Subcutaneous adipose tissue (tissue), 4 donors: Measurements from ENCODE around the gene LY6G5B. TPM values are rescaled to one million over a fixed set of nuclear protein-coding genes. Genes with fewer than 3 reads are reported as not detected.

Experiments used
- total RNA-seq, 4 donors: library from RNA; depleted of rRNA; stranded (reverse); fragments of >200 nt; gene quantifications; one replicate each; pipeline ENCODE4 v1.1.0, GENCODE V29; 2016
- TF ChIP-seq, protein P1 (sequence below): fragments of 450-650 bp; IDR thresholded peaks from one replicate; pipeline ENCODE4 v1.5.1; 2016; ENCODE audit warnings: low read depth, mild to moderate bottlenecking, control low read depth, antibody characterized with exemption, moderate library complexity

Gene LY6G5B
- total RNA-seq, 4 donors from 2014 or later, result 4.4 to 19.2 (median 6.5) TPM

DNA sequence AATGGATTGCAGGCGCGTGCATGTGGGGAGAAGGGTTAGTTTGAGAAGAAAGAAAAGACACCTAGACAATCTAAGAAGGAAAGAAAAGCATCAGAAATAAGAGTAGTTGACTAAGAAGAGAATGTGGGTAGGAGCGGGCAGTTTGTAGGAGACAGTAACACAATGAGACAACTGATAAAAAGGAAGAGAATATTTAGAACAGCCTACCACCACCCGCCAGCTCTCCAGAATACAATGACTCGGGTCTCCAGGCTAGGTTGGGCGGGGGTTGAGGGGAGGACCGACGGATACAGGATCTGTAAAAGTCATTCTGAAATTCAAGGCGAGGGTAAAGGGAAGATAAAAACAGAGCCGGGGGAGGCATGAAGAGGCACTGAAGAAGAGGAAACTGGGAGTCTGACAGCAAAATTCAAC, 32.6 kb downstream of the LY6G5B start:
- TF ChIP-seq, protein P1, sequence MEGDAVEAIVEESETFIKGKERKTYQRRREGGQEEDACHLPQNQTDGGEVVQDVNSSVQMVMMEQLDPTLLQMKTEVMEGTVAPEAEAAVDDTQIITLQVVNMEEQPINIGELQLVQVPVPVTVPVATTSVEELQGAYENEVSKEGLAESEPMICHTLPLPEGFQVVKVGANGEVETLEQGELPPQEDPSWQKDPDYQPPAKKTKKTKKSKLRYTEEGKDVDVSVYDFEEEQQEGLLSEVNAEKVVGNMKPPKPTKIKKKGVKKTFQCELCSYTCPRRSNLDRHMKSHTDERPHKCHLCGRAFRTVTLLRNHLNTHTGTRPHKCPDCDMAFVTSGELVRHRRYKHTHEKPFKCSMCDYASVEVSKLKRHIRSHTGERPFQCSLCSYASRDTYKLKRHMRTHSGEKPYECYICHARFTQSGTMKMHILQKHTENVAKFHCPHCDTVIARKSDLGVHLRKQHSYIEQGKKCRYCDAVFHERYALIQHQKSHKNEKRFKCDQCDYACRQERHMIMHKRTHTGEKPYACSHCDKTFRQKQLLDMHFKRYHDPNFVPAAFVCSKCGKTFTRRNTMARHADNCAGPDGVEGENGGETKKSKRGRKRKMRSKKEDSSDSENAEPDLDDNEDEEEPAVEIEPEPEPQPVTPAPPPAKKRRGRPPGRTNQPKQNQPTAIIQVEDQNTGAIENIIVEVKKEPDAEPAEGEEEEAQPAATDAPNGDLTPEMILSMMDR, result no peak

DNA sequence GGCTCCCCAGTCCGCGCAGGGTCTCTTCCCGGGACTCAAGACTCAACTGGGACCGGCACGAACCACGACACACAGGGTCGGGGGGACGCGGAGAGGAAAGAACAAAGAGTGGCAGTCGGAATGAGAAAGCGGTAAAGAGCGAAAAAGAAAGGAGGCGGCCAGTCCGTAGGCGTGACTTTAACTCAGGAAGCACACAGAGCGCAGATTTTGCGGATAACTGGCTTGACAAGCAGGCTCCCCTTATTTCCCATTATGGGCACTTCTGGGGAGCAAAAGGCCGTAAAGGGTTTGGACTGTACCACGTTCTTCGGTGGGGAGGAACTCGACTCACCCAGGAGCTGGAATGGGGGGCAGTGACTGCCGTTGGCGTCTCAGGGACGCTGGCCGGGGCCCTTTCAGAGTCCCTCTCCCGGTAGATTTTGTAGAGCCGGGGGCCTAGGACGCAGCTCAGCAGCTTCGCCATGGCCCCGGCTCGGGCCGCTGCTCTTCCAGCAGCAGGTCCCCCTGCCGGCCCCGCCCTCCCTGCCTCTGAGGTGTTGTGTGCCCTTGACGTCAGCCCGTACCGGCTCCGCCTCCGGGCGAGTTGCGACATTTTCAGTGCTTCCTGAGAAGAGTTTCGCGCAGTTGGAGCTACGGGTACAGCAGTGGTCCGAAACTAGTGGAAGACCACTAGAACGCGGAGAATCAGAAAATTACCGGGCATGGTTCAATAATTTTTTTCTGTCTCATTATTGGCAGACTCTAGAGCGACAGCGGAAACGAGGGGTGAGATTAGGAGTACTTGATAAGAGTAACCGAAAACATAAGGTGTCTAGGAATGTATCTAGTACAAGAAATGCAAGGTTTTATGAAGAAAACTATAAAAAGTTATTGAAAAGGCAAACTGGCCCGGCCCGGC, 33.3 kb downstream of the LY6G5B start, which contains the start of gene ABHD16A:
TSS of gene ABHD16A (minus strand) at position 506 of the 898 bp plus-strand sequence. CDS start at position 463, 43 bp downstream.
- TF ChIP-seq, protein P1, result no peak

DNA sequence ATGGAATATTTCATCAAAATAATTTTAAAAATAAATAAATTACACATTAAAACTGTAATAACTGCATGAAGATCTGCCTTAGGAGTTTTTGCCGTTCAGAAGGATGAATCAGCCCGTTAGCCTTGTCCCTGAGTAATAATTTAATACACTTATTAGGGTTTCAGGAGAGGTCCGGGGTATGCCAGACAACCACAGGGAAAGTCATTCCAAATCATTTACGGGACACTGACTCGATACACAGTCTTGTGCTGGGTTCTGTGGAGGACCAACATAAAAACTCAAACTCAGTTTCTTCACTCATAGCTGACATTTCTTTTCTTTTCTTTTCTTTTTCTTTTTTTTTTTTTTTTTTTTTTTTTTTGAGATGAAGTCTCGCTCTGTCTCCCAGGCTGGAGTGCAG, 36.2 kb downstream of the LY6G5B start:
- TF ChIP-seq, protein P1, result no peak

- TF ChIP-seq, protein P1, result no peak
Measured at GRCh38 chr6:31706599-31706998, 36.8 kb downstream of the LY6G5B start, which contains the start of gene LY6G6F. Gene LY6G6F (plus strand): TSS chr6:31706866. CDS start chr6:31706907, 41 bp downstream.

DNA sequence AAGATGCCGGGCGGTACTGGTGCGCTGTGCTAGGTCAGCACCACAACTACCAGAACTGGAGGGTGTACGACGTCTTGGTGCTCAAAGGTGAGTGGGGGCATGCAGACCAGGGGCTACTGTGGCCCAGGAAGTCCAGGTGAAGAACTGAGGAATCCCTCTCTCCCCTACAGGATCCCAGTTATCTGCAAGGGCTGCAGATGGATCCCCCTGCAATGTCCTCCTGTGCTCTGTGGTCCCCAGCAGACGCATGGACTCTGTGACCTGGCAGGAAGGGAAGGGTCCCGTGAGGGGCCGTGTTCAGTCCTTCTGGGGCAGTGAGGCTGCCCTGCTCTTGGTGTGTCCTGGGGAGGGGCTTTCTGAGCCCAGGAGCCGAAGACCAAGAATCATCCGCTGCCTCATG, 37.9 kb downstream of the LY6G5B start:
- TF ChIP-seq, protein P1, result no peak

- TF ChIP-seq, protein P1, result no peak
Measured at GRCh38 chr6:31708224-31708623, 38.4 kb downstream of the LY6G5B start.

- TF ChIP-seq, protein P1, result no peak
Measured at GRCh38 chr6:31710523-31711219, 40.9 kb downstream of the LY6G5B start.
